ENCODE measurements around the gene LRRC2. TPM values are rescaled to one million over a fixed set of nuclear protein-coding genes. Genes with fewer than 3 reads are reported as not detected.

The LRRC2 gene
- polyA plus RNA-seq, 3 donors, result not detected

- H3K27me3 ChIP-seq (ENCODE audit: control insufficient read depth in 2 of 2, insufficient read depth in 2 of 2, low read length in 2 of 2), result no peaks in the 10 kb centered on the region
- peaks cover 5 to 18% (median 11%) of the 10 kb centered on the region in 7 donors for H3K9me3 Mint-ChIP-seq
- no peak overlapping the region for H3K27ac ChIP-seq (ENCODE audit: low read depth in 1 of 2, low read length in 2 of 2)
- no peak overlapping the region for H2AFZ ChIP-seq (ENCODE audit: insufficient read depth, low read depth, low read length, poor library complexity, severe bottlenecking)
- peaks cover 14 to 17% of the 10 kb centered on the region in 2 donors for H3K4me1 ChIP-seq (ENCODE audit: control insufficient read depth in 1 of 2, insufficient read depth in 2 of 2, low read length in 2 of 2)
- TF ChIP-seq, protein P1, sequence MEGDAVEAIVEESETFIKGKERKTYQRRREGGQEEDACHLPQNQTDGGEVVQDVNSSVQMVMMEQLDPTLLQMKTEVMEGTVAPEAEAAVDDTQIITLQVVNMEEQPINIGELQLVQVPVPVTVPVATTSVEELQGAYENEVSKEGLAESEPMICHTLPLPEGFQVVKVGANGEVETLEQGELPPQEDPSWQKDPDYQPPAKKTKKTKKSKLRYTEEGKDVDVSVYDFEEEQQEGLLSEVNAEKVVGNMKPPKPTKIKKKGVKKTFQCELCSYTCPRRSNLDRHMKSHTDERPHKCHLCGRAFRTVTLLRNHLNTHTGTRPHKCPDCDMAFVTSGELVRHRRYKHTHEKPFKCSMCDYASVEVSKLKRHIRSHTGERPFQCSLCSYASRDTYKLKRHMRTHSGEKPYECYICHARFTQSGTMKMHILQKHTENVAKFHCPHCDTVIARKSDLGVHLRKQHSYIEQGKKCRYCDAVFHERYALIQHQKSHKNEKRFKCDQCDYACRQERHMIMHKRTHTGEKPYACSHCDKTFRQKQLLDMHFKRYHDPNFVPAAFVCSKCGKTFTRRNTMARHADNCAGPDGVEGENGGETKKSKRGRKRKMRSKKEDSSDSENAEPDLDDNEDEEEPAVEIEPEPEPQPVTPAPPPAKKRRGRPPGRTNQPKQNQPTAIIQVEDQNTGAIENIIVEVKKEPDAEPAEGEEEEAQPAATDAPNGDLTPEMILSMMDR (IDR thresholded peaks at IDR 0.05), result no peak
- H3K4me1 Mint-ChIP-seq, result peaks cover 29% of the 10 kb centered on the region
- no peaks in the 10 kb centered on the region for H3K79me2 ChIP-seq (ENCODE audit: insufficient read depth, low read length)
- no peak overlapping the region for H3K4me3 ChIP-seq (replicated peaks in 1 of 3; ENCODE audit: low read depth in 2 of 3, low read length in 3 of 3)
- H3K36me3 Mint-ChIP-seq, result peaks cover 0 to 4% of the 10 kb centered on the region in 2 donors
- H3K27ac Mint-ChIP-seq, result peak overlapping the region in 1 of 7 donors; percentile 41
- no peak overlapping the region for H3K4me3 Mint-ChIP-seq
- intact Hi-C loops (cut with micrococcal nuclease), result no loop called here
- H3K9ac ChIP-seq (ENCODE audit: insufficient read depth, low read length, poor library complexity, severe bottlenecking), result no peak overlapping the region
- no peaks in the 10 kb centered on the region for H3K36me3 ChIP-seq (replicated peaks in 1 of 2; ENCODE audit: control insufficient read depth in 1 of 2, insufficient read depth in 2 of 2, low read length in 2 of 2)
- DNase-seq, result no peak
- no peaks in the 10 kb centered on the region for H4K20me1 ChIP-seq (ENCODE audit: insufficient read depth, low read length)
- no peaks in the 10 kb centered on the region for H3K9me3 ChIP-seq (replicated peaks in 1 of 2; ENCODE audit: control insufficient read depth in 1 of 2, insufficient read depth in 1 of 2, low read length in 2 of 2)
- WGBS (ENCODE audit: insufficient coverage), result 100% methylated on average over 2 of the region's 2 CpGs
- H3K27me3 Mint-ChIP-seq (ENCODE audit: low read depth in 3 of 3), result peaks cover 8% of the 10 kb centered on the region in 3 donors
- H3K4me2 ChIP-seq (replicated peaks; ENCODE audit: extremely low read depth, low read length, poor library complexity, severe bottlenecking), result no peak overlapping the region
Observed at GRCh38 chr3:46472736-46473135, 93.4 kb downstream of the LRRC2 start.

DNA sequence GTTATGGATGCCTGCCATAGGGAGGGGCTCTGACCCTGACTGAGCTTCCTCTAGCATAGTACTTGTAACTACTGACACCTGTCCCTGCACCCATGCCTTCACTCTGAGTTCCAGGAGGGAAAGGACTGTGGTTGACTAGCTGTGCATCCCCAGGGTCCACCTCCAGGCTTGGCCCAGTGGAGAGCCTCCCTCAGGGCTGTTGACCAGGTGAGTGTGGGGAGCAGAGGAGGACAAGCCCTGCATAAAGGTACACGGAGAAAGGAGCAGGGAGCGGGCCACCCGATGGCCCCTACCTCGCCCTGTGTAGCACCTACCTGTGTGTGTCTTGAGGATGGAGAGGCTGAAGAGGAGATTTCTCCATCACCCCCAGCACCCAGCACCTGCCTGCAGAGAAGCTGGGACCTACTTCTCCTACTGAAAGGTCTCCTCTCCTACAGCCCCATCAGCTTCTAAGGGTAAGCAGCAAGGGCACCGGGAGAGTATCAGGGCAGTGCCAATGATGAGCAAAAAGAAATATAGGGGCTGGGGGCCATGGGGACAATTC, 94.7 kb downstream of the LRRC2 start:
- no CpG with 5 or more reads among the region's 5 CpGs for WGBS (ENCODE audit: insufficient coverage)
- H3K9me3 ChIP-seq (replicated peaks in 1 of 2; ENCODE audit: control insufficient read depth in 1 of 2, insufficient read depth in 1 of 2, low read length in 2 of 2), result no peaks in the 10 kb centered on the region

More for the DNA sequence above, 94.7 kb downstream of the LRRC2 start:
- peaks cover 5 to 18% (median 11%) of the 10 kb centered on the region in 7 donors for H3K9me3 Mint-ChIP-seq
- no peaks in the 10 kb centered on the region for H3K27me3 ChIP-seq (ENCODE audit: control insufficient read depth in 2 of 2, insufficient read depth in 2 of 2, low read length in 2 of 2)
- H3K4me3 Mint-ChIP-seq, result no peak overlapping the region
- TF ChIP-seq, protein P1 (IDR thresholded peaks at IDR 0.05), result no peak
- peaks cover 28% of the 10 kb centered on the region for H3K4me1 Mint-ChIP-seq
- no peak overlapping the region for H3K27ac Mint-ChIP-seq
- no peak overlapping the region for H2AFZ ChIP-seq (ENCODE audit: insufficient read depth, low read depth, low read length, poor library complexity, severe bottlenecking)
- H3K36me3 Mint-ChIP-seq, result peaks cover 0 to 4% of the 10 kb centered on the region in 2 donors
- H3K36me3 ChIP-seq (replicated peaks in 1 of 2; ENCODE audit: control insufficient read depth in 1 of 2, insufficient read depth in 2 of 2, low read length in 2 of 2), result no peaks in the 10 kb centered on the region
- DNase-seq, result no peak
- no peak overlapping the region for H3K27ac ChIP-seq (ENCODE audit: low read depth in 1 of 2, low read length in 2 of 2)
- no peak overlapping the region for H3K4me2 ChIP-seq (replicated peaks; ENCODE audit: extremely low read depth, low read length, poor library complexity, severe bottlenecking)
- H3K27me3 Mint-ChIP-seq (ENCODE audit: low read depth in 3 of 3), result peaks cover 8 to 10% (median 8%) of the 10 kb centered on the region in 3 donors
- H4K20me1 ChIP-seq (ENCODE audit: insufficient read depth, low read length), result no peaks in the 10 kb centered on the region
- H3K4me1 ChIP-seq (ENCODE audit: control insufficient read depth in 1 of 2, insufficient read depth in 2 of 2, low read length in 2 of 2), result peaks cover 14 to 17% of the 10 kb centered on the region in 2 donors
- H3K4me3 ChIP-seq (replicated peaks in 1 of 3; ENCODE audit: low read depth in 2 of 3, low read length in 3 of 3), result no peak overlapping the region
- intact Hi-C loops (cut with micrococcal nuclease), result no loop called here
- no peak overlapping the region for H3K9ac ChIP-seq (ENCODE audit: insufficient read depth, low read length, poor library complexity, severe bottlenecking)
- no peaks in the 10 kb centered on the region for H3K79me2 ChIP-seq (ENCODE audit: insufficient read depth, low read length)

Data from CD14-positive monocyte (primary cell).